ENCODE results near the gene DNAH1. TPM values are rescaled to one million over a fixed set of nuclear protein-coding genes. Genes with fewer than 3 reads are reported as not detected.

DNAH1 gene
- total and polyA plus RNA-seq, 2 of the 13 experiments (the other 11 are each of a cell fraction or from before 2014, with no cell fraction given) = 0.64 to 3.5 TPM

DNA sequence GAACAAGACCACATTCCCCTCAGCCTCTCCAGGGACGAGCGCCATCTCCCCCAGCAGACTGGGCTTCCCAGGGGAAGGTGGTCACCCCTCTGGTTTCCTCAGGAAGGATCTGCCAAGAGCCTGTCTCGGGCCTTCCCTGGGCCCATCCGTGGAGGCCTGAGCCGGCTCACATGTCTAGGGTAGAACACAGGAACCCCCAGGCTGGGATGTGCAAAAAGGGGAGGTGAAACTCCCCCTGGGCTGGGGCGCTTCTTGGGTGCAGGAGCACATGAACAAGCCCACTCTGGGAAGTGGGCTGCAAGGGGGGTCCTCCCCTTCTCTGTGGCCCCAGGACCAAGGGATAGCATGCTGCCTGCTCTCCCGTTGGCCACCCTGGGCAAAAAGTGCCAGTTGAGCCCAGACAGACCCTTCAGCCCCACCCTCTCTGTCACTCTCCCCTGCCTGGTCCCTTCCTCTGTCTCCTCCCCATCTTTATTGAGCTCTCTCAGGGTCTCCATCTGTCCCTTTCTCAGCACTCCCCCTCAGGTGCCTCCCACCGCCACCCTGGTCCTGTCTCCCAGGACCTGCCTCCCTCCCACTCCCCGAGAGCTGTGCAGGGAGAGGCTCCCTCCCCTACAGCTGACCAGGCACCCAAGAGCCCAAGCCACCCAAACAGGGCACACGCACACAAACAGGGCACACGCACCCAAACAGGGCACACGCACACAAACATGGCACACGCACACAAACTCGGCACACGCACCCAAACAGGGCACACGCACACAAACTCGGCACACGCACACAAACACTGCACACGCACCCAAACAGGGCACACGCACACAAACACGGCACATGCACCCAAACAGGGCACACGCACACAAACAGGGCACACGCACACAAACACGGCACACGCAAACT, 127.9 kb downstream of the DNAH1 start:
- no peak overlapping the region for H3K27ac ChIP-seq (ENCODE audit: extremely low read length, insufficient read depth, low read length)
- H3K4me3 ChIP-seq (replicated peaks in 1 of 3; ENCODE audit: insufficient read depth in 1 of 3, low read depth in 2 of 3, low read length in 3 of 3) = peak overlapping the region; percentile 52 to 79 (median 78)
- ATAC-seq (no peak), DNase-seq (ENCODE audit: low spot score) (no peak), FAIRE-seq (no peak)
- TSS peak; percentile 81 for BruUV-seq (replicated peaks)
- H3K4me2 ChIP-seq (ENCODE audit: low read depth, low read length) = peak overlapping the region; percentile 85
- no peaks in the 10 kb centered on the region for H3K9me3 ChIP-seq (ENCODE audit: low read length)
- no peak overlapping the region for H2AFZ ChIP-seq (ENCODE audit: low read length)
- intact Hi-C loops (cut with micrococcal nuclease; ENCODE audit: unreplicated experiment) = loop anchor here (2.0 kb wide), 1 partner anchor 153 kb away; no protein-coding TSS in a partner anchor
- ChIA-PET POLR2A (interaction anchor here (0.7 to 3.6 kb wide), 6 partner anchors 9 to 404 kb away, joined by 3 to 14 read pairs (median 9); partner anchors contain the start of genes NISCH and TNNC1), CTCF (ENCODE audit: low intra/inter-chr PET ratio, low total read pairs) (interaction anchor here (1.2 to 4.6 kb wide), 2 partner anchors 15 to 32 kb away, joined by 4 to 83 read pairs; no protein-coding TSS in a partner anchor)
- no peaks in the 10 kb centered on the region for H3K27me3 ChIP-seq (ENCODE audit: control insufficient read depth in 1 of 2, insufficient read depth in 2 of 2, low read length in 2 of 2)
- in situ Hi-C loops (cut with HindIII; ENCODE audit: extremely low pct_ligation_motif_present, low pct_unique_long_range_greater_than_20kb) = no loop called here
- H3K9ac ChIP-seq (ENCODE audit: insufficient read depth, low read depth, low read length) = peak overlapping the region; percentile 80
- peaks cover 0 to 2% of the 10 kb centered on the region in 2 experiments; a peak in 2 of 5 replicates for H3K36me3 ChIP-seq (replicated peaks in 1 of 2; ENCODE audit: control insufficient read depth in 1 of 2, insufficient read depth in 2 of 2, low read length in 2 of 2)
- no peaks in the 10 kb centered on the region for H3K79me2 ChIP-seq (ENCODE audit: insufficient read depth, low read length)
- H3K4me1 ChIP-seq (ENCODE audit: insufficient read depth, low read length) = peaks cover 67% of the 10 kb centered on the region
- WGBS (ENCODE audit: low lambda C conversion rate) = 56% methylated on average over 20 of the region's 25 CpGs
- no peaks in the 10 kb centered on the region for H4K20me1 ChIP-seq (ENCODE audit: insufficient read depth, low read length)
- no peak for TF ChIP-seq ZSCAN12 (CRISPR knock-in tag; IDR thresholded peaks at IDR 0.05)
- no peak for TF ChIP-seq ZNF264 (CRISPR knock-in tag; IDR thresholded peaks at IDR 0.05)
- TF ChIP-seq ZBTB42 (CRISPR knock-in tag; IDR thresholded peaks at IDR 0.05) = no peak
- no peak for TF ChIP-seq ZNF292 (CRISPR knock-in tag; IDR thresholded peaks at IDR 0.05; ENCODE audit: borderline replicate concordance, low read depth)
- TF ChIP-seq, protein P1, sequence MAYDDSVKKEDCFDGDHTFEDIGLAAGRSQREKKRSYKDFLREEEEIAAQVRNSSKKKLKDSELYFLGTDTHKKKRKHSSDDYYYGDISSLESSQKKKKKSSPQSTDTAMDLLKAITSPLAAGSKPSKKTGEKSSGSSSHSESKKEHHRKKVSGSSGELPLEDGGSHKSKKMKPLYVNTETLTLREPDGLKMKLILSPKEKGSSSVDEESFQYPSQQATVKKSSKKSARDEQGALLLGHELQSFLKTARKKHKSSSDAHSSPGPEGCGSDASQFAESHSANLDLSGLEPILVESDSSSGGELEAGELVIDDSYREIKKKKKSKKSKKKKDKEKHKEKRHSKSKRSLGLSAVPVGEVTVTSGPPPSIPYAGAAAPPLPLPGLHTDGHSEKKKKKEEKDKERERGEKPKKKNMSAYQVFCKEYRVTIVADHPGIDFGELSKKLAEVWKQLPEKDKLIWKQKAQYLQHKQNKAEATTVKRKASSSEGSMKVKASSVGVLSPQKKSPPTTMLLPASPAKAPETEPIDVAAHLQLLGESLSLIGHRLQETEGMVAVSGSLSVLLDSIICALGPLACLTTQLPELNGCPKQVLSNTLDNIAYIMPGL (CRISPR knock-in tag; IDR thresholded peaks at IDR 0.05; ENCODE audit: borderline replicate concordance in 1 of 2, low read depth in 1 of 2) = 0 out of 4 replicates have a peak, but pooled peaks of 1 of the 2 experiments have one; percentile 22
- TF ChIP-seq ELF4 (CRISPR knock-in tag; IDR thresholded peaks at IDR 0.05; ENCODE audit: borderline replicate concordance) = no peak
- TF ChIP-seq, protein P2, sequence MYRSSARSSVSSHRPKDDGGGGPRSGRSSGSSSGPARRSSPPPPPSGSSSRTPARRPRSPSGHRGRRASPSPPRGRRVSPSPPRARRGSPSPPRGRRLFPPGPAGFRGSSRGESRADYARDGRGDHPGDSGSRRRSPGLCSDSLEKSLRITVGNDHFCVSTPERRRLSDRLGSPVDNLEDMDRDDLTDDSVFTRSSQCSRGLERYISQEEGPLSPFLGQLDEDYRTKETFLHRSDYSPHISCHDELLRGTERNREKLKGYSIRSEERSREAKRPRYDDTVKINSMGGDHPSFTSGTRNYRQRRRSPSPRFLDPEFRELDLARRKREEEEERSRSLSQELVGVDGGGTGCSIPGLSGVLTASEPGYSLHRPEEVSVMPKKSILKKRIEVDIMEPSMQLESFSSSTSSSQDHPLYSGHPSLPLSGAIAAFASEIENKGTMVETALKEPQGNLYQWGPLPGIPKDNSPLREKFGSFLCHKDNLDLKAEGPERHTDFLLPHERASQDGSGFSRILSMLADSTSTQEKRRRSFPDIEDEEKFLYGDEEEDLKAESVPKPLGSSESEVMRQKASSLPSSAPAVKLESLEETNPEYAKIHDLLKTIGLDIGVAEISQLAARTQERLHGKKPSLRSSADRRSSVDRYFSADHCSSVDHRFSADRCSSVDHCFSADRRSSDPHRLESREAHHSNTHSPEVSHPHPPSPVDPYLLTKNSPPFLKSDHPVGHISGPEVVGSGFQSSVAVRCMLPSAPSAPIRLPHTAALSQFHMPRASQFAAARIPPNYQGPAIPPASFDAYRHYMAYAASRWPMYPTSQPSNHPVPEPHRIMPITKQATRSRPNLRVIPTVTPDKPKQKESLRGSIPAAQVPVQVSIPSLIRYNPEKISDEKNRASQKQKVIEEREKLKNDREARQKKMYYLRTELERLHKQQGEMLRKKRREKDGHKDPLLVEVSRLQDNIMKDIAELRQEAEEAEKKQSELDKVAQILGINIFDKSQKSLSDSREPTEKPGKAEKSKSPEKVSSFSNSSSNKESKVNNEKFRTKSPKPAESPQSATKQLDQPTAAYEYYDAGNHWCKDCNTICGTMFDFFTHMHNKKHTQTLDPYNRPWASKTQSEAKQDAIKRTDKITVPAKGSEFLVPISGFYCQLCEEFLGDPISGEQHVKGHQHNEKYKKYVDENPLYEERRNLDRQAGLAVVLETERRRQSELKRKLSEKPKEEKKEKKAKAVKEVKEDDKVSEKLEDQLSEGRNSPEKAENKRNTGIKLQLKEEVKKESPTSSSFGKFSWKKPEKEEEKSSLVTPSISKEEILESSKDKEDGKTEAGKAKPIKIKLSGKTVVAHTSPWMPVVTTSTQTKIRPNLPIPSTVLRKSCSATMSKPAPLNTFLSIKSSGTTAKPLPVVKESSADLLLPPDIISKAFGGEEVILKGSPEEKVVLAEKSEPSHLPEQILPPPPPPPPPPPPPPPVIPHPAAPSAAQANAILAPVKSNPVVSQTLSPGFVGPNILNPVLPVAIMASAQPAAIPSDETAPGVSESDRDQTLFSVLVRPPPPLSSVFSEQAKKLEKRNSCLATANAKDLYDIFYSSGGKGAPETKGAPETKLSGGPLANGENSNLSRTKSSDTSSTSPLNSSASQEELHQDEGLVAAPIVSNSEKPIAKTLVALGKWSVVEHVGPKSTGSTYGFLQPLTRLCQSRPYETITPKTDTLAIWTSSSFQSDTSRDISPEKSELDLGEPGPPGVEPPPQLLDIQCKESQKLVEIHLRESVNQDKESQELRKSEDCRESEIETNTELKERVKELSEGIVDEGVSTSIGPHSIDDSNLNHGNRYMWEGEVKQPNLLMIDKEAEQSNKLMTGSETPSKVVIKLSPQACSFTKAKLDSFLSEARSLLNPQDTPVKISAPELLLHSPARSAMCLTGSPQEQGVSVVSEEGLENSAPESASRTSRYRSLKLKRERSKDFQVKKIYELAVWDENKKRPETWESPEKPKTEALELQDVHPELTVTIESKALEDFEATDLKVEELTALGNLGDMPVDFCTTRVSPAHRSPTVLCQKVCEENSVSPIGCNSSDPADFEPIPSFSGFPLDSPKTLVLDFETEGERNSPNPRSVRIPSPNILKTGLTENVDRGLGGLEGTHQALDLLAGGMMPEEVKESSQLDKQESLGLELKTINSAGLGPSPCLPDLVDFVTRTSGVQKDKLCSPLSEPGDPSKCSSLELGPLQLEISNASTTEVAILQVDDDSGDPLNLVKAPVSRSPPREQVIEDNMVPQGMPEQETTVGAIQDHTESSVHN (CRISPR knock-in tag; IDR thresholded peaks at IDR 0.05) = no peak
- no peak for TF ChIP-seq SIN3A (IDR thresholded peaks at IDR 0.05; ENCODE audit: borderline replicate concordance, low read depth, low read length)
- no peak for TF ChIP-seq CENPX (CRISPR knock-in tag; IDR thresholded peaks at IDR 0.05)
- TF ChIP-seq SMARCC2 (IDR thresholded peaks at IDR 0.05) = no peak
- no peak for TF ChIP-seq TMF1 (CRISPR knock-in tag; IDR thresholded peaks at IDR 0.05; ENCODE audit: low read depth)
- TF ChIP-seq CENPT (CRISPR knock-in tag; IDR thresholded peaks at IDR 0.05; ENCODE audit: low read depth) = no peak
- peak; percentile 16 for TF ChIP-seq SRSF1 (optimal IDR thresholded peaks at IDR 0.05; ENCODE audit: low read depth, low read length)
